ENCODE data around the gene SCNM1. TPM values are rescaled to one million over a fixed set of nuclear protein-coding genes. Genes with fewer than 3 reads are reported as not detected.
A peak's percentile ranks its signal among the peaks of the same experiment; 100 is the strongest.
"Not testable (repeated sequence)": the region's sequence is repeated elsewhere in the genome, so short reads cannot be mapped to it uniquely, and the experiment has no call there.

SCNM1 gene
- total and polyA plus RNA-seq, 2 donors from 2014 or later, result 33.4 to 57.7 TPM

- peak within 1 kb of the TSS; percentile 93 to 98 (median 98) for H3K4me3 ChIP-seq (ENCODE audit: low read length in 3 of 3)
- FAIRE-seq, result peak; percentile 53
- H3K4me1 ChIP-seq (ENCODE audit: control insufficient read depth in 2 of 3, insufficient read depth in 2 of 3, low read depth in 1 of 3, low read length in 3 of 3), result peaks cover 0 to 12% (median 6%) of the 10 kb centered on the region in 3 donors
- H3K9ac ChIP-seq (ENCODE audit: low read length in 3 of 3), result peak within 1 kb of the TSS; percentile 97 to 98 (median 97)
- TF ChIP-seq, protein P1, sequence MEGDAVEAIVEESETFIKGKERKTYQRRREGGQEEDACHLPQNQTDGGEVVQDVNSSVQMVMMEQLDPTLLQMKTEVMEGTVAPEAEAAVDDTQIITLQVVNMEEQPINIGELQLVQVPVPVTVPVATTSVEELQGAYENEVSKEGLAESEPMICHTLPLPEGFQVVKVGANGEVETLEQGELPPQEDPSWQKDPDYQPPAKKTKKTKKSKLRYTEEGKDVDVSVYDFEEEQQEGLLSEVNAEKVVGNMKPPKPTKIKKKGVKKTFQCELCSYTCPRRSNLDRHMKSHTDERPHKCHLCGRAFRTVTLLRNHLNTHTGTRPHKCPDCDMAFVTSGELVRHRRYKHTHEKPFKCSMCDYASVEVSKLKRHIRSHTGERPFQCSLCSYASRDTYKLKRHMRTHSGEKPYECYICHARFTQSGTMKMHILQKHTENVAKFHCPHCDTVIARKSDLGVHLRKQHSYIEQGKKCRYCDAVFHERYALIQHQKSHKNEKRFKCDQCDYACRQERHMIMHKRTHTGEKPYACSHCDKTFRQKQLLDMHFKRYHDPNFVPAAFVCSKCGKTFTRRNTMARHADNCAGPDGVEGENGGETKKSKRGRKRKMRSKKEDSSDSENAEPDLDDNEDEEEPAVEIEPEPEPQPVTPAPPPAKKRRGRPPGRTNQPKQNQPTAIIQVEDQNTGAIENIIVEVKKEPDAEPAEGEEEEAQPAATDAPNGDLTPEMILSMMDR (IDR thresholded peaks at IDR 0.05; ENCODE audit: borderline replicate concordance, extremely low read depth, insufficient read depth), result no peak
- no peaks in the 10 kb centered on the region for H3K27me3 ChIP-seq (ENCODE audit: control insufficient read depth, insufficient read depth, low read length)
- H3K36me3 ChIP-seq (ENCODE audit: control insufficient read depth in 2 of 3, insufficient read depth in 3 of 3, low read length in 3 of 3), result peaks cover 0 to 7% (median 3%) of the 10 kb centered on the region in 3 donors
- peak; percentile 98 to 100 (median 99) for DNase-seq
- H3K27ac ChIP-seq (ENCODE audit: low read depth in 2 of 2, low read length in 2 of 2), result peak within 1 kb of the TSS; percentile 92 to 96
- intact Hi-C loops (cut with DNase I), result no loop called here
- no peaks in the 10 kb centered on the region for H3K9me3 ChIP-seq (ENCODE audit: control insufficient read depth in 2 of 3, insufficient read depth in 1 of 3, low read length in 3 of 3)
Observed at GRCh38 chr1:151198254-151199127, 32.5 kb downstream of the SCNM1 start, which contains the start of gene PIP5K1A. TSS of gene PIP5K1A (plus strand) at chr1:151198552. CDS start at chr1:151198997, 445 bp downstream.

- Histone ChIP-seq H3K4me1 (ENCODE audit: control insufficient read depth in 2 of 3, insufficient read depth in 2 of 3, low read depth in 1 of 3, low read length in 3 of 3) (peaks cover 0 to 12% (median 6%) of the 10 kb centered on the region in 3 donors), H3K4me3 (ENCODE audit: low read length in 3 of 3) (peak overlapping the region; percentile 93 to 98 (median 98)), H3K27ac (ENCODE audit: low read depth in 2 of 2, low read length in 2 of 2) (peak overlapping the region; percentile 65 to 96), H3K27me3 (ENCODE audit: control insufficient read depth, insufficient read depth, low read length) (no peaks in the 10 kb centered on the region), H3K9me3 (ENCODE audit: control insufficient read depth in 2 of 3, insufficient read depth in 1 of 3, low read length in 3 of 3) (no peaks in the 10 kb centered on the region), H3K9ac (ENCODE audit: low read length in 3 of 3) (peak overlapping the region; percentile 87 to 98 (median 97)), H3K36me3 (ENCODE audit: control insufficient read depth in 2 of 3, insufficient read depth in 3 of 3, low read length in 3 of 3) (peaks cover 0 to 7% (median 3%) of the 10 kb centered on the region in 3 donors)
- TF ChIP-seq, protein P1 (IDR thresholded peaks at IDR 0.05; ENCODE audit: borderline replicate concordance, extremely low read depth, insufficient read depth), result no peak
- intact Hi-C loops (cut with DNase I), result no loop called here
- DNase-seq (peak in 3 of 5 donors; percentile 20 to 56 (median 39)), FAIRE-seq (no peak)
Observed at GRCh38 chr1:151199873-151200581, 34.1 kb downstream of the SCNM1 start.

- H3K9me3 ChIP-seq (ENCODE audit: control insufficient read depth in 2 of 3, insufficient read depth in 1 of 3, low read length in 3 of 3); H3K4me1 ChIP-seq (ENCODE audit: control insufficient read depth in 2 of 3, insufficient read depth in 2 of 3, low read depth in 1 of 3, low read length in 3 of 3); H3K4me3 ChIP-seq (ENCODE audit: low read length in 3 of 3); DNase-seq; H3K27me3 ChIP-seq (ENCODE audit: control insufficient read depth, insufficient read depth, low read length); H3K9ac ChIP-seq (ENCODE audit: low read length in 3 of 3); FAIRE-seq; intact Hi-C loops (cut with DNase I); H3K27ac ChIP-seq (ENCODE audit: low read depth in 2 of 2, low read length in 2 of 2): not testable (repeated sequence)
- H3K36me3 ChIP-seq (ENCODE audit: control insufficient read depth in 2 of 3, insufficient read depth in 3 of 3, low read length in 3 of 3), result peaks cover 0 to 20% (median 3%) of the 10 kb centered on the region in 3 donors
Observed at GRCh38 chr1:151205381-151205965, 39.5 kb downstream of the SCNM1 start.
